GM10266 (cell line): ENCODE results near the gene RESF1.

Experiments
- DNase-seq: peaks from one replicate; pipeline ENCODE4 v3.0.0; 2012; ENCODE audit errors: extremely low spot score
- TF ChIP-seq, protein P1 (sequence below): IDR thresholded peaks from 2 replicates; pipeline ENCODE4 v1.5.1; 2012; ENCODE audit warnings: mild to moderate bottlenecking, low read depth; ENCODE audit not compliant: control insufficient read depth, insufficient read depth; ENCODE audit errors: missing control alignments

RESF1 gene

DNA sequence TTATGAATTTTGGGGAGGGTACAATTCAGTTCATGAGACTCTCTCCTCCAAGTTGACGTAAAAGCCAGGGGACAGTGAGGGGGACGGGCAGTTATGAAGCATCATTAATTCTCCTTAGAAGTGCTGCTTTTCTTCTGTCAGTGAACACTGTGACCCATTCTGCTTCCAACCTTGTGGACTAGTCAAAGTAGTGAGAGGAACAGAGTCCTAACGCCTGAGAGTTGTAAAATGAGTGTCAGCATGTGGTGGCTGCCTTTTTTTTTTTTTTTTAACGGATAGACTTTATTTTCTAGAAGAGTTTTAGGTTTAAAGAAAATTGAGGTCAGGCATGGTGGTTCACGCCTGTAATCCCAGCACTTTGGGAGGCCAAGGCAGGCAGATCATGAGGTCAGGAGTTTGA lies 15.5 kb downstream of the RESF1 start:
- no peak for DNase-seq
- TF ChIP-seq, protein P1, sequence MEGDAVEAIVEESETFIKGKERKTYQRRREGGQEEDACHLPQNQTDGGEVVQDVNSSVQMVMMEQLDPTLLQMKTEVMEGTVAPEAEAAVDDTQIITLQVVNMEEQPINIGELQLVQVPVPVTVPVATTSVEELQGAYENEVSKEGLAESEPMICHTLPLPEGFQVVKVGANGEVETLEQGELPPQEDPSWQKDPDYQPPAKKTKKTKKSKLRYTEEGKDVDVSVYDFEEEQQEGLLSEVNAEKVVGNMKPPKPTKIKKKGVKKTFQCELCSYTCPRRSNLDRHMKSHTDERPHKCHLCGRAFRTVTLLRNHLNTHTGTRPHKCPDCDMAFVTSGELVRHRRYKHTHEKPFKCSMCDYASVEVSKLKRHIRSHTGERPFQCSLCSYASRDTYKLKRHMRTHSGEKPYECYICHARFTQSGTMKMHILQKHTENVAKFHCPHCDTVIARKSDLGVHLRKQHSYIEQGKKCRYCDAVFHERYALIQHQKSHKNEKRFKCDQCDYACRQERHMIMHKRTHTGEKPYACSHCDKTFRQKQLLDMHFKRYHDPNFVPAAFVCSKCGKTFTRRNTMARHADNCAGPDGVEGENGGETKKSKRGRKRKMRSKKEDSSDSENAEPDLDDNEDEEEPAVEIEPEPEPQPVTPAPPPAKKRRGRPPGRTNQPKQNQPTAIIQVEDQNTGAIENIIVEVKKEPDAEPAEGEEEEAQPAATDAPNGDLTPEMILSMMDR, result no peak

DNA sequence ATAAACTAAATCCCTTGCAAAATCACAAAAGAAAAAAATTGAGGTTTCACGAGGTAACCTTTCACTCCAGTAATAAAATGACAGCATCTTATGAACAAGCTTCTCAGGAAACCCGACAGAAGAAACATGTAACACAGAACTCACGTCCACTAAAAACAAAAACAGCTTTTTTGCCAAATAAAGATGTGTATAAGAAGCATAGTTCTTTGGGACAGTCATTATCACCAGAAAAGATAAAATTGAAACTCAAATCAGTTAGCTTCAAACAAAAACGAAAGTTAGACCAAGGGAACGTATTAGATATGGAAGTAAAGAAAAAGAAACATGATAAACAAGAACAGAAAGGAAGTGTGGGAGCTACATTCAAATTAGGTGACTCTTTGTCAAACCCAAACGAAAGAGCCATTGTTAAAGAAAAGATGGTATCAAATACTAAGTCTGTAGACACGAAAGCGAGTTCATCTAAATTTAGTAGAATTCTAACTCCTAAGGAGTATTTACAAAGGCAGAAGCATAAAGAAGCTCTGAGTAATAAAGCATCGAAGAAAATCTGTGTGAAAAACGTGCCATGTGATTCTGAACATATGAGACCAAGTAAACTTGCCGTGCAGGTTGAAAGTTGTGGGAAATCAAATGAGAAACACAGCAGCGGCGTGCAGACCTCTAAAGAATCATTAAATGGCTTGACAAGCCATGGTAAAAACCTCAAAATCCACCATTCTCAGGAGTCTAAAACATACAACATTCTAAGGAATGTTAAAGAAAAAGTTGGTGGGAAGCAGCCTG lies 25.8 kb downstream of the RESF1 start:
- TF ChIP-seq, protein P1, result no peak
- DNase-seq, result no peak

DNA sequence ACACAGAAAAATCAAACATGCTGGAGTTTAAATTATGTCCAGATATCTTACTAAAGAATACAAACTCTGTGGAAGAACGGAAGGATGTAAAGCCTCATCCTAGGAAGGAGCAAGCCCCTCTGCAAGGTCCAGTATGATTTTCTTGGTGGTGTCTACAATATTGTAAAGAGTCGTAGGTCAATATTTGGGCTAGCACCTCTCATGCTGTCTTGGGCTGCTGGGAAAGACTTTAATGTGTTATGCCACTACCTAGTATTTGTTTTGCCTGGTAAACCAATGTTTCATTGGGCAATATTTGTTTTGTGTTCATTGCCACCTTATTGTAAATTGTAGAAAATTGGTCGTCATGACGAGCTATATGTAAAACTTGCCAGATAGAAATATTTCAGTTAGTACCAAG lies 26.6 kb downstream of the RESF1 start:
- TF ChIP-seq, protein P1, result no peak

DNA sequence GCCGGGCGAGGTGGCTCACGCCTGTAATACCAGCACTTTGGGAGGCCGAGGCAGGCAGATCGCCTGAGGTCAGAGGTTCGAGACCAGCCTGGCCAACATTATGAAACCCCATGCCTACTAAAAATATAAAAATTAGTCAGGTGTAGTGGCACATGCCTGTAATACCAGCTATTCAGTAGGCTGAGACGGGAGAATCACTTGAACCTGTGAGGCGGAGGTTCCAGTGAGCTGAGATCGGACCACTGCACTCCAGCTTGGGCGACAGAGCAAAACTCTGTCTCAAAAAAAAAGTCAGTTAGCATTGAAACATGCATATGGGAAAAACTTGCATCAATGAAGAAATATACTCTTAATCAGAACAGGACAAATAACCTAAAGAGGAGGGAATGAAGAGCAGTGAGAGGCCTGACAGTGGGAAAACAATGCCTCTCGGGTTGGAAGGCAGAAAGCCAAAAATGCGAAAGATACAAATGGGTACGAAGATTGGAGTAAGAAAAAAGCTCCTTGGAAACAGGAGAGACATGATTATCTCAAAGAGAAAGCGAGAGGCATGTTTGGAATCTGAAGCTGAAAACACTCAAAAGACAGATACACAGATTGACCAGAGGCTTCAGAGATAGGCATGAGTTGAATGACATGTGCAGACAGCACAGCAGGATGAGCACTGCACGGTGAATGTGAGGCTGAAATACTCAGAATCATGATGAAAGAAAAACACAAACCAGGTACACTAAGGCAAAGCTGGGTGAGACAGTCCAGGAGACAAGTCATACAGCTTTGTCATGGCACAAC lies 30.6 kb downstream of the RESF1 start:
- TF ChIP-seq, protein P1, result no peak
- DNase-seq, result no peak

More for the DNA sequence above, 26.6 kb downstream of the RESF1 start:
- DNase-seq, result no peak

DNA sequence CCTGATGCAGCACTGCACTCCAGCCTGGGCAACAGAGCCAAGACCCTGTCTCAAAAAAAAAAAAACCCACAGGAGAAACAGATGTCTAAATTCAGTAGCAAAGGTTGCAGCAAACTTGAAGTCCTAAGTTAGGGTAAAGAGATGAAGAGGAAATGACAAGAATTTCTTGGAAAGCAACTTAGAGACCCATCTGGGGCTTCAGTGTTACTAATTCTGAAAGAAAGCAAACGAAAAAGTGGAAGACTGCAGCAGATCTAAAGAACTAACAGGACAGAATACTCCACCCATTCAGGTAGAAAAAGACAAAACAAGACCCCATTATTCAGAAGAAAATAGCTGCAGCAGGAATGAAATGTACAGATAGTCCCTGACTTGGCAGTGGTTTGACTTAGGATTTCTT lies 31.9 kb downstream of the RESF1 start:
- DNase-seq, result no peak
- TF ChIP-seq, protein P1, result no peak

DNA sequence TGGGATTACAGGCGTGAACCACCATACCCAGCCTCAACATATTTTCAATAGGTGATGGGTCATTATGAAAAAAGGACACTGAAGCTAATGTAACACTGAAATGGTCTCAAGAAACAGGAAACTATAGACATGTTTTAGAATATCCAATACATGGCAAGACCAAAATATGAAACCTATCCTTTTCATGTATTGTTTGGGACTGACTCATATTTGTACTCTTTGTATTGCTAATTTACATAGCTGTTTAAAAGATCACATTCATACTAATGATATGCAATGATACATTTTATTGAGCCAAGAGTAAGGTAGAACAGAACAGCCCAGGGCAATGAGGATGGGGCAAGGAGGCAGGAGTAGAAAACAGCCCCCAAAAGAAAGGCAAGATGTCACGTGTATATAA lies 32.6 kb downstream of the RESF1 start:
- no peak for DNase-seq
- TF ChIP-seq, protein P1, result no peak

DNA sequence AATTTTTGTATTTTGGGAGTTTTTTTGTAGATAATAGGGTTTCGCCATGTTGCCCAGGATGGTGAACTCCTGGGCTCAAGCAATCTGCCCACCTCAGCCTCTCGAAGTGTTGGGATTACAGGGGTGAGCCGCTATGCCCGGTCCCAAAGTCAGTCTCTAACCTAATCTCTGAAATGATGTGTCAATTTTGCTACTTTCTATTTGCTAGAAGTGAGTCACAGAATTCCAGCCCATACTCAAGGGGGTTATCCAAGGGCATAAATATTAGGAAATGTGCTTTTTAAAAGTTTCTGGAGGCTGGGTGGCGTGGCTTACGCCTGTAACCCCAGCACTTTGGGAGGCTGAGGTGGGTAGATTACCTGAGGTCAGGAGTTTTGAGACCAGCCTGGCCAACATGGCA lies 40.5 kb downstream of the RESF1 start:
- TF ChIP-seq, protein P1, result no peak
- no peak for DNase-seq
